K562 (cell line): ENCODE results near the gene TEX54. TPM values are rescaled to one million over a fixed set of nuclear protein-coding genes. Genes with fewer than 3 reads are reported as not detected.
A peak's percentile ranks its signal among the peaks of the same experiment; 100 is the strongest.

Source experiments
- AFF4 ChIP-seq: sonication (generic); formaldehyde crosslinking; IDR thresholded peaks from 2 replicates; pipeline ENCODE4 v1.8.0; 2023; ENCODE audit warnings: mild to moderate bottlenecking, missing genetic modification reagents
- GTF2F1 ChIP-seq: IDR thresholded peaks from 2 replicates; pipeline ENCODE4 v1.6.1; 2011; ENCODE audit warnings: low read depth, low read length, improper control_type of control experiment
- KDM2B ChIP-seq: fragments of 250-450 bp; sonication (Bioruptor Pico); IDR thresholded peaks from 2 replicates; pipeline ENCODE4 v1.8.0; 2021; ENCODE audit warnings: mild to moderate bottlenecking, moderate library complexity
- POLR2B ChIP-seq: fragments of 450-650 bp; IDR thresholded peaks from 2 replicates; pipeline ENCODE4 v1.6.1; 2018; ENCODE audit warnings: low read depth; ENCODE audit not compliant: partially characterized antibody
- TRIM25 ChIP-seq: fragments of 450-650 bp; IDR thresholded peaks from 2 replicates; pipeline ENCODE4 v1.7.0; 2016; ENCODE audit warnings: borderline replicate concordance
- UBTF ChIP-seq, 2 experiments: IDR thresholded peaks; 2 replicates each; pipeline ENCODE4 v1.6.1; 2012; ENCODE audit warnings: improper control_type of control experiment in 2 of 2, low read depth in 2 of 2, low read length in 2 of 2, borderline replicate concordance in 1 of 2
- polyA plus RNA-seq, 8 experiments: library from polyadenylated mRNA; depleted of rRNA in 4 of 8; stranded (reverse) in 5 of 8; unstranded in 3 of 8; fragments of >200 nt; fragmentation: Nextera tagmentation in 2 of 8; fragmentation: Illumina TruSeq in 1 of 8; extraction: Ambion mirVana in 2 of 8; extraction: Trizol in 1 of 8; gene quantifications; 2 replicates each; pipeline versions ENCODE4 v1.2.1 to v1.2.3, GENCODE V29; 2011 to 2014; ENCODE audit warnings: inconsistent platforms in 1 of 8, missing spikeins in 1 of 8
- total RNA-seq, 7 experiments: library from RNA; depleted of rRNA in 6 of 7; stranded (reverse); fragments of >200 nt in 6 of 7; fragmentation: Illumina TruSeq in 2 of 7; extraction: Trizol in 2 of 7; gene quantifications; 2 replicates each; pipeline versions ENCODE4 v1.2.1 to v1.2.3, GENCODE V29; 2011 to 2021; ENCODE audit warnings: low replicate concordance in 1 of 7
- TF ChIP-seq, protein P1 (sequence below): sonication (generic); formaldehyde crosslinking; IDR thresholded peaks from 2 replicates; pipeline ENCODE4 v1.8.0; 2022; ENCODE audit warnings: mild to moderate bottlenecking, missing genetic modification reagents
- TF ChIP-seq, protein P2 (sequence below): sonication (generic); formaldehyde crosslinking; IDR thresholded peaks from 2 replicates; pipeline ENCODE4 v1.8.0; 2022; ENCODE audit warnings: mild to moderate bottlenecking, missing genetic modification reagents
- TF ChIP-seq, protein P3 (sequence below), 2 experiments: fragments of 450-650 bp in 1 of 2; IDR thresholded peaks; 2 replicates each; pipeline ENCODE4 v1.6.1; 2011 to 2017; ENCODE audit warnings: low read depth in 2 of 2, antibody characterized with exemption in 1 of 2, borderline replicate concordance in 1 of 2, low read length in 1 of 2, mild to moderate bottlenecking in 1 of 2, mixed read lengths in 1 of 2; ENCODE audit not compliant: control insufficient read depth in 1 of 2

The TEX54 gene
- total and polyA plus RNA-seq, 9 of the 15 experiments (the other 6 are each of a cell fraction or from before 2014, with no cell fraction given) = not detected

DNA sequence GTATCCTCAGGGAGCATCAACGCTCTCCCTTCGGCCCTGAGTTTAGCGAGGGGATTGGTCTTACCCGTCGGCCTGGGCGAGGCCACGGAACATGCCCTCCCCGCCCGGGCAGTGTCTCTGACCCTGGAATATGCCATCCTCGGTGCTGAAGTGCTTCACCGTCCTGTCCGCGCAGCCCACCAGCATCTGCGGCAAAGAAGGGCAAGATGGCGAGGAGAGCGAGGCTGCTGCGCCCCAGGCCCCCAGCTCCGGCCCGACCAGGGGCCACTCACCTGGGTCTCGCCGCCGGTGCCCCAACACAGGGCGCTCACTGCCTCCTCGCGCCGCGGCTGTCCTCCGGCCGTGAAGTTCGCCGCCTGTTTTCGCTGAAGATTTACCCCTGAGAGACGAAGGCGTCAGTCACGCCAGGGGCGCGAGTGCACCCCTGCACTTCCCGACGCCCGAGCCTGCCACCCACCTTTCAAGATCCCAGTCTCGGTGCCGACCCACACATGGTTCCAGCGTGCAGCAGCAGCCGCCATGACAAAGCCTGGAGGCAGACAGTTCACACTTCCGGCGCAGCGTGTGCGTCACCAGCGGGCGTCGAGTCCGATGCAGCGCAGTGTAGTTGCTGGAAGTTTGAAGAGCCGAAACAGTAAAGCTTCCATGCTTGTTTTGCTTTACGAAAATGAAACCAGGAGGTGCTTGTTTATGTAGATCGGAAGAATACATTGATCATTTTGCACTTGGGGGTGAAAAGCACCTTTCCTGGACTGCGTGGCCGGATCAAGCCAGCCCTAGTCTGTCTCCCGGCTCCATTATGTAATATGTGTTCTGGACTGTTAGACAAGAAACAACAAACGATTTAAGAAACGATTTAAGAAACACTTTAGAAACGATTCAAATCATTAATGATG, 6.7 kb upstream of the TEX54 start, which contains the start of gene WDR74 (continued):
- TF ChIP-seq KDM2B (no peak; the same call in 1 of the 2 replicates), GTF2F1 (no peak; the same call in none of the 2 replicates), TRIM25 (no peak), UBTF (IDR thresholded peaks at IDR 0.05; ENCODE audit: borderline replicate concordance in 1 of 2, low read depth in 2 of 2, low read length in 2 of 2) (no peak), AFF4 (no peak; the same call in none of the 2 replicates), POLR2B (peak; percentile 70)
- TF ChIP-seq, protein P1, sequence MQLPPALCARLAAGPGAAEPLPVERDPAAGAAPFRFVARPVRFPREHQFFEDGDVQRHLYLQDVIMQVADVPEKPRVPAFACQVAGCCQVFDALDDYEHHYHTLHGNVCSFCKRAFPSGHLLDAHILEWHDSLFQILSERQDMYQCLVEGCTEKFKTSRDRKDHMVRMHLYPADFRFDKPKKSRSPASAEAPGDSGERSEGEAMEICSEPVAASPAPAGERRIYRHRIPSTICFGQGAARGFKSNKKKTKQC = peak; percentile 87
- TF ChIP-seq, protein P2, sequence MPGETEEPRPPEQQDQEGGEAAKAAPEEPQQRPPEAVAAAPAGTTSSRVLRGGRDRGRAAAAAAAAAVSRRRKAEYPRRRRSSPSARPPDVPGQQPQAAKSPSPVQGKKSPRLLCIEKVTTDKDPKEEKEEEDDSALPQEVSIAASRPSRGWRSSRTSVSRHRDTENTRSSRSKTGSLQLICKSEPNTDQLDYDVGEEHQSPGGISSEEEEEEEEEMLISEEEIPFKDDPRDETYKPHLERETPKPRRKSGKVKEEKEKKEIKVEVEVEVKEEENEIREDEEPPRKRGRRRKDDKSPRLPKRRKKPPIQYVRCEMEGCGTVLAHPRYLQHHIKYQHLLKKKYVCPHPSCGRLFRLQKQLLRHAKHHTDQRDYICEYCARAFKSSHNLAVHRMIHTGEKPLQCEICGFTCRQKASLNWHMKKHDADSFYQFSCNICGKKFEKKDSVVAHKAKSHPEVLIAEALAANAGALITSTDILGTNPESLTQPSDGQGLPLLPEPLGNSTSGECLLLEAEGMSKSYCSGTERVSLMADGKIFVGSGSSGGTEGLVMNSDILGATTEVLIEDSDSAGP (CRISPR knock-in tag) = 0 out of 2 replicates have a peak, but pooled peaks have one; percentile 15
- TF ChIP-seq, protein P3, sequence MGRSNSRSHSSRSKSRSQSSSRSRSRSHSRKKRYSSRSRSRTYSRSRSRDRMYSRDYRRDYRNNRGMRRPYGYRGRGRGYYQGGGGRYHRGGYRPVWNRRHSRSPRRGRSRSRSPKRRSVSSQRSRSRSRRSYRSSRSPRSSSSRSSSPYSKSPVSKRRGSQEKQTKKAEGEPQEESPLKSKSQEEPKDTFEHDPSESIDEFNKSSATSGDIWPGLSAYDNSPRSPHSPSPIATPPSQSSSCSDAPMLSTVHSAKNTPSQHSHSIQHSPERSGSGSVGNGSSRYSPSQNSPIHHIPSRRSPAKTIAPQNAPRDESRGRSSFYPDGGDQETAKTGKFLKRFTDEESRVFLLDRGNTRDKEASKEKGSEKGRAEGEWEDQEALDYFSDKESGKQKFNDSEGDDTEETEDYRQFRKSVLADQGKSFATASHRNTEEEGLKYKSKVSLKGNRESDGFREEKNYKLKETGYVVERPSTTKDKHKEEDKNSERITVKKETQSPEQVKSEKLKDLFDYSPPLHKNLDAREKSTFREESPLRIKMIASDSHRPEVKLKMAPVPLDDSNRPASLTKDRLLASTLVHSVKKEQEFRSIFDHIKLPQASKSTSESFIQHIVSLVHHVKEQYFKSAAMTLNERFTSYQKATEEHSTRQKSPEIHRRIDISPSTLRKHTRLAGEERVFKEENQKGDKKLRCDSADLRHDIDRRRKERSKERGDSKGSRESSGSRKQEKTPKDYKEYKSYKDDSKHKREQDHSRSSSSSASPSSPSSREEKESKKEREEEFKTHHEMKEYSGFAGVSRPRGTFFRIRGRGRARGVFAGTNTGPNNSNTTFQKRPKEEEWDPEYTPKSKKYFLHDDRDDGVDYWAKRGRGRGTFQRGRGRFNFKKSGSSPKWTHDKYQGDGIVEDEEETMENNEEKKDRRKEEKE (IDR thresholded peaks at IDR 0.05; ENCODE audit: borderline replicate concordance in 1 of 2, control insufficient read depth in 1 of 2, low read depth in 2 of 2, low read length in 1 of 2) = 0 out of 4 replicates have a peak, but pooled peaks of 1 of the 2 experiments have one; percentile 11
